Neural progenitor cell (in vitro differentiated cells): Measurements from ENCODE around the gene PPM1B.

ENCODE experiments used
- EZH2 ChIP-seq: fragments of 200-600 bp; sonication (generic); IDR thresholded peaks from 2 replicates; pipeline ENCODE4 v1.6.1; 2017; ENCODE audit warnings: antibody characterized with exemption, mild to moderate bottlenecking, moderate library complexity
- TF ChIP-seq, protein P1 (sequence below): fragments of 200-600 bp; sonication (generic); IDR thresholded peaks from 2 replicates; pipeline ENCODE4 v1.5.1; 2017; ENCODE audit warnings: antibody characterized with exemption, mild to moderate bottlenecking

DNA sequence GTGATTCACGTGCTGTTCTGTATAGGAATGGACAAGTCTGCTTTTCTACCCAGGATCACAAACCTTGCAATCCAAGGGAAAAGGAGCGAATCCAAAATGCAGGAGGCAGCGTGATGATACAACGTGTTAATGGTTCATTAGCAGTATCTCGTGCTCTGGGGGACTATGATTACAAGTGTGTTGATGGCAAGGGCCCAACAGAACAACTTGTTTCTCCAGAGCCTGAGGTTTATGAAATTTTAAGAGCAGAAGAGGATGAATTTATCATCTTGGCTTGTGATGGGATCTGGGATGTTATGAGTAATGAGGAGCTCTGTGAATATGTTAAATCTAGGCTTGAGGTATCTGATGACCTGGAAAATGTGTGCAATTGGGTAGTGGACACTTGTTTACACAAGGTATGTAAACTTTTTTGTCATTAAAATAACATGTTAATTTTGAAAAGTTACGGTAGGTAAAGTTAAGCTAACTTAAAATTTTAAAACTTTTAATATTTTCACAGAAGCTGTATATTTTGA is 33.0 kb downstream of the PPM1B start:
- TF ChIP-seq EZH2, result no peak
- TF ChIP-seq, protein P1, sequence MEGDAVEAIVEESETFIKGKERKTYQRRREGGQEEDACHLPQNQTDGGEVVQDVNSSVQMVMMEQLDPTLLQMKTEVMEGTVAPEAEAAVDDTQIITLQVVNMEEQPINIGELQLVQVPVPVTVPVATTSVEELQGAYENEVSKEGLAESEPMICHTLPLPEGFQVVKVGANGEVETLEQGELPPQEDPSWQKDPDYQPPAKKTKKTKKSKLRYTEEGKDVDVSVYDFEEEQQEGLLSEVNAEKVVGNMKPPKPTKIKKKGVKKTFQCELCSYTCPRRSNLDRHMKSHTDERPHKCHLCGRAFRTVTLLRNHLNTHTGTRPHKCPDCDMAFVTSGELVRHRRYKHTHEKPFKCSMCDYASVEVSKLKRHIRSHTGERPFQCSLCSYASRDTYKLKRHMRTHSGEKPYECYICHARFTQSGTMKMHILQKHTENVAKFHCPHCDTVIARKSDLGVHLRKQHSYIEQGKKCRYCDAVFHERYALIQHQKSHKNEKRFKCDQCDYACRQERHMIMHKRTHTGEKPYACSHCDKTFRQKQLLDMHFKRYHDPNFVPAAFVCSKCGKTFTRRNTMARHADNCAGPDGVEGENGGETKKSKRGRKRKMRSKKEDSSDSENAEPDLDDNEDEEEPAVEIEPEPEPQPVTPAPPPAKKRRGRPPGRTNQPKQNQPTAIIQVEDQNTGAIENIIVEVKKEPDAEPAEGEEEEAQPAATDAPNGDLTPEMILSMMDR, result no peak
